Naive thymus-derived CD8-positive, alpha-beta T cell (primary cell): ENCODE measurements around the gene DNAJC5. TPM values are rescaled to one million over a fixed set of nuclear protein-coding genes. Genes with fewer than 3 reads are reported as not detected.
"Not testable (repeated sequence)": the region's sequence is repeated elsewhere in the genome, so short reads cannot be mapped to it uniquely, and the experiment has no call there.

Experiments
- ATAC-seq, 2 donors: fragments of 150-1000 bp; cut with Tn5 transposase in 1 of 2; sonication (Bioruptor Pico), chemical (Tn5 transposase) in 1 of 2; 1 replicate in 1 of 2; 2 replicates in 1 of 2; pipeline ENCODE4 v1.10.0; 2021; ENCODE audit warnings: mild to moderate bottlenecking in 2 of 2, moderate library complexity in 2 of 2
- POLR2A ChIA-PET: fragments of 350-600 bp; sonication (Branson Sonifier 250); formaldehyde crosslinking; loops from one replicate; lab custom pipeline; 2021; ENCODE audit warnings: antibody characterized with exemption; lab: Charles Lee
- DNase-seq, 10 donors: peaks; one replicate each; pipeline versions ENCODE4 v3.0.0 to v3.0.0-alpha.2; 2020 to 2022
- H3K27ac Mint-ChIP-seq, 10 donors: one replicate each; pipeline ENCODE4 v1.8.0; 2020 to 2022; ENCODE audit warnings: mild to moderate bottlenecking in 10 of 10, mixed read lengths in 10 of 10, moderate library complexity in 4 of 10, inconsistent platforms in 1 of 10
- H3K27me3 Mint-ChIP-seq, 5 donors: one replicate each; pipeline ENCODE4 v1.8.0; 2021 to 2022; ENCODE audit warnings: mixed read lengths in 5 of 5
- H3K36me3 Mint-ChIP-seq, 3 donors: one replicate each; pipeline ENCODE4 v1.8.0; 2020 to 2022; ENCODE audit warnings: mixed read lengths in 3 of 3, mild to moderate bottlenecking in 2 of 3, inconsistent platforms in 1 of 3
- H3K4me1 Mint-ChIP-seq, 4 donors: one replicate each; pipeline ENCODE4 v1.8.0; 2021 to 2022; ENCODE audit warnings: mixed read lengths in 4 of 4
- H3K4me3 Mint-ChIP-seq, 10 donors: one replicate each; pipeline ENCODE4 v1.8.0; 2020 to 2022; ENCODE audit warnings: mild to moderate bottlenecking in 10 of 10, mixed read lengths in 10 of 10, moderate library complexity in 6 of 10, inconsistent platforms in 1 of 10
- H3K9me3 Mint-ChIP-seq, 9 donors: one replicate each; pipeline ENCODE4 v1.8.0; 2020 to 2022; ENCODE audit warnings: mixed read lengths in 9 of 9, mild to moderate bottlenecking in 3 of 9, inconsistent platforms in 1 of 9, moderate library complexity in 1 of 9
- polyA plus RNA-seq, 3 donors: library from polyadenylated mRNA; unstranded; fragments of 300-500 nt; fragmentation: Illumina TruSeq; gene quantifications; one replicate each; pipeline ENCODE4 v1.2.3, GENCODE V29; 2021
- total RNA-seq, 8 experiments: library from RNA in 2 of 8; stranded (reverse) in 2 of 8; gene quantifications; one replicate each; pipeline ENCODE4 v1.2.3 and lab custom pipeline; 2021 to 2026

DNAJC5 gene
- total and polyA plus RNA-seq, 5 experiments from 2014 or later = 4.7 to 52.9 (median 7.1) TPM

- POLR2A ChIA-PET = interaction anchor here (1.0 to 1.5 kb wide), 2 partner anchors 10 to 13 kb away, joined by 3 to 4 read pairs; partner anchors contain the start of gene UCKL1
- peaks cover 19 to 37% (median 30%) of the 10 kb centered on the region in 4 donors for H3K4me1 Mint-ChIP-seq
- DNase-seq = peak; percentile 27 to 79 (median 44)
- peak within 1 kb of the TSS; percentile 76 to 91 (median 84) for H3K4me3 Mint-ChIP-seq
- peak; percentile 41 to 47 for ATAC-seq
- peaks cover 0 to 15% (median 0%) of the 10 kb centered on the region in 3 donors for H3K36me3 Mint-ChIP-seq
- peaks cover 0 to 3% (median 0%) of the 10 kb centered on the region in 9 donors for H3K9me3 Mint-ChIP-seq
- H3K27me3 Mint-ChIP-seq = no peaks in the 10 kb centered on the region
- peak within 1 kb of the TSS; percentile 71 to 92 (median 88) for H3K27ac Mint-ChIP-seq
Measured at GRCh38 chr20:63969838-63970713, 75.2 kb downstream of the DNAJC5 start, which contains the start of gene ZNF512B. TSS of gene ZNF512B (minus strand) at chr20:63969930. CDS start at chr20:63967950, 1,980 bp downstream.

GRCh38 chr20:63970714-63971431, 75.9 kb downstream of the DNAJC5 start:
- ATAC-seq (no peak), DNase-seq (no peak)
- Mint-ChIP-seq H3K4me1 (peaks cover 19 to 39% (median 30%) of the 10 kb centered on the region in 4 donors), H3K4me3 (peak overlapping the region; percentile 67 to 88 (median 70)), H3K9me3 (peaks cover 0 to 2% (median 0%) of the 10 kb centered on the region in 9 donors), H3K36me3 (peaks cover 0 to 16% (median 0%) of the 10 kb centered on the region in 3 donors), H3K27me3 (no peaks in the 10 kb centered on the region), H3K27ac (peak overlapping the region in 8 of 10 donors; percentile 2 to 90 (median 70))
- POLR2A ChIA-PET = interaction anchor here (0.7 to 1.5 kb wide), 4 partner anchors 9 to 194 kb away, joined by 3 to 8 read pairs (median 4); partner anchors contain the start of gene UCKL1

DNA sequence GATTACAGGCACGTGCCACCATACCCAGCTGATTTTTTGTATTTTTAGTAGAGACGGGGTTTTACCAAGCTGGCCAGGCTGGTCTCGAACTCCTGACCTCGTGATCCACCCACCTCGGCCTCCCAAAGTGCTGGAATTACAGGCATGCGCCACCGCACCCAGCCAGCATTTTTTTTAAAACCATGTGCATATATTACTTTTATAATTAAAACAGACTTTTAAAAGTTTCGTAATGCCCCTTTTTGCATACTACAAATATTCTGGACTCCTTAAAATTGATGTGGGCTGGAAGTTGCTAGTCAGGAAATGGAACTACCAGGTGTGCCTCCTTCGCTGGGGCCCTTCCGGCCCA, 77.0 kb downstream of the DNAJC5 start:
- not testable (repeated sequence) for ATAC-seq, DNase-seq, H3K27me3 Mint-ChIP-seq, H3K9me3 Mint-ChIP-seq
- peaks cover 27 to 50% (median 38%) of the 10 kb centered on the region in 4 donors for H3K4me1 Mint-ChIP-seq
- peaks cover 0 to 26% (median 0%) of the 10 kb centered on the region in 3 donors for H3K36me3 Mint-ChIP-seq
- peak overlapping the region in 3 of 10 donors; percentile 24 to 88 (median 36) for H3K4me3 Mint-ChIP-seq
- POLR2A ChIA-PET = interaction anchor here (0.5 to 0.8 kb wide), 5 partner anchors 11 to 1172 kb away, joined by 3 to 8 read pairs (median 4); partner anchors contain the start of gene UCKL1
- peak overlapping the region in 3 of 10 donors; percentile 43 to 56 (median 53) for H3K27ac Mint-ChIP-seq

- H3K4me1 Mint-ChIP-seq = peaks cover 28 to 56% (median 44%) of the 10 kb centered on the region in 4 donors
- H3K27me3 Mint-ChIP-seq = no peaks in the 10 kb centered on the region
- ATAC-seq (no peak), DNase-seq (no peak)
- no peaks in the 10 kb centered on the region for H3K9me3 Mint-ChIP-seq
- H3K36me3 Mint-ChIP-seq = peaks cover 0 to 27% (median 0%) of the 10 kb centered on the region in 3 donors
- POLR2A ChIA-PET = interaction anchor here (0.5 to 2.1 kb wide), 5 partner anchors 11 to 1173 kb away, joined by 3 to 6 read pairs (median 4); partner anchors contain the start of gene UCKL1
- peak overlapping the region in 3 of 10 donors; percentile 24 to 88 (median 31) for H3K4me3 Mint-ChIP-seq
- peak overlapping the region in 8 of 10 donors; percentile 8 to 87 (median 48) for H3K27ac Mint-ChIP-seq
Measured at GRCh38 chr20:63972312-63973159, 77.6 kb downstream of the DNAJC5 start.

GRCh38 chr20:63973160-63973479, 78.2 kb downstream of the DNAJC5 start:
- no peaks in the 10 kb centered on the region for H3K27me3 Mint-ChIP-seq
- no peak overlapping the region for H3K4me3 Mint-ChIP-seq
- H3K4me1 Mint-ChIP-seq = peaks cover 33 to 61% (median 49%) of the 10 kb centered on the region in 4 donors
- H3K27ac Mint-ChIP-seq = peak overlapping the region in 8 of 10 donors; percentile 10 to 87 (median 50)
- no peaks in the 10 kb centered on the region for H3K9me3 Mint-ChIP-seq
- POLR2A ChIA-PET = interaction anchor here (1.0 to 2.1 kb wide), 3 partner anchors 9 to 452 kb away, joined by 3 to 6 read pairs (median 4); partner anchors contain the start of gene UCKL1
- DNase-seq = no peak
- H3K36me3 Mint-ChIP-seq = peaks cover 0 to 27% (median 0%) of the 10 kb centered on the region in 3 donors
- no peak for ATAC-seq

DNA sequence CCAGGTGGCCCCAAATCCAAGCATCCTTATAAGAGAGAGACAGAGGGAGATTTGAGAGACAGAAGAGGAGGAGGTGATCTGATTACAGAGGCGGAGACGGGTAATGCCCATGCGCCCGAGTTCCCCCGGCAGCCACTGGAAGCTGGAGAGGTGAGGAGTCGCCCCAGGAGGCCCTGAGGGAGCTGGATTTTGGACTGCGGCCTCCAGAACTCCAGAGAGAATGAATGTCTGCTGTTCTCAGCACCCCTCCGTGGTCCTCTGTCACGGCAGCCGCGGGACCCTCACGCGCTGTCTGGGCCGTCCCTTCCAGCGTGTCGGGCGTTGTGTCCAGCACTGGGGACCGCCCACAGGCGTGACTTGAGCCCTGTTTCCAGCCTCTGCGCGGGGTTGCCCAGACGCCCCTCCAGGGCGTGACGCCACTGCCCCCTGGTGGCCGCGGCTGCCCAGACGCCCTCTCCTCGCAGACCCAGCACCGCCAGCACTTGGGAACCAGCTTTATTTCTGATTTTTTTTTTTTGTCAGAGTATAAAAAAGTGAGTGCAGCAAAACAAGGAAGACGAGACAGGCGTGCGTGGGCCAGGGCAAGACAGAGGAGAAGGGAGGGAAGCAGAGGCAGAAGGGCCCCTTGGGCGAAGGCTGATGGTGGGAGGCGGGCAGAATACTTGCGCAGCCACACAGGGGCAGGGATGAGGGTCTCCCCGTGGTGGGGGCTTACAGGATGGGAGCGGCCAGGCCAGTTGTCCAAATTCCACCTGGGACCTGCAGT, 78.9 kb downstream of the DNAJC5 start:
- POLR2A ChIA-PET = interaction anchor here (0.6 to 2.1 kb wide), 8 partner anchors 10 to 453 kb away, joined by 3 to 8 read pairs (median 4); partner anchors contain the start of genes DNAJC5, TPD52L2 and UCKL1
- Mint-ChIP-seq H3K27ac (peak overlapping the region in 9 of 10 donors; percentile 30 to 83 (median 71)), H3K4me1 (peaks cover 29 to 58% (median 47%) of the 10 kb centered on the region in 4 donors), H3K4me3 (peak overlapping the region in 3 of 10 donors; percentile 3 to 37 (median 14)), H3K36me3 (peaks cover 0 to 27% (median 0%) of the 10 kb centered on the region in 3 donors), H3K27me3 (no peaks in the 10 kb centered on the region), H3K9me3 (no peaks in the 10 kb centered on the region)
- peak; percentile 57 to 62 for ATAC-seq
- DNase-seq = peak; percentile 57 to 89 (median 77)

DNA sequence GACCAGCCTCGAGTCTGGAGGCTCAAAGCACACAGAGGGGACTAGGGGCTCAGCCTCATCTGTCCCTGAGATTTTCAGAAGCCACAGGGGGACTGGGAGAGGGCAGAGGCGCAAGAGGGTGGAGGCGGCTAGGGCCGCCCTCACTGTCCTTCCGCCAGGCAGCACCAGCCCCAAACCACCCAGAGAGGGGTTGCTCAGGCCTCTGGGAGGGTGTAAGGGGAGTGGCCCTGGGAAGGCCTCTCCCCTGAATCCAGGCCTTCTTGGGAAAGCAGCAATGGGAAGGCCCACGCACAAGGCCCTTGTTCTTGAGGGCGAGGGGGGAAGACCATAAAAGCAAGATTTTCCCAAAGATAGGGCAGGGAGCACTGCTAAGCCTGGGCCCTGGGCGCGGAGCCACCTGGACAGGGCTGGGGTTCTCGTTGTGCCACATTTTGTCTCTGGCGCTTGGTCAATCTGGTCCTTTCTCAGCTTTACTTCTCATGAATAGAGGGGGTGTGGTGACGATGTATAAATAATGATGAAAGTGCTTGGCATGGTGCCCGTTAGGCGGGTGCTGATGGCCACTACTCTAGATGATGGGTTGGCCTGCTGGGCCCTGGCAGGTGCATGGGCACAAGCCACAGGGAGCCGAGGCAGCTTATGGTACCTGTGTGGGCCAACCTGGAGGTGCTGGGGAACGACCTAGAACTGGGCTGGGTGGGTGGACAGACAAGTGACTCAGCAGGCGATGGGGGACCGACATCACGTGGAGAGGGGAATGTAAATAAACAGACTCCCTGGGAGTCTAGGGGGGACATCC, 79.7 kb downstream of the DNAJC5 start:
- POLR2A ChIA-PET = interaction anchor here (0.6 to 2.1 kb wide), 5 partner anchors 18 to 453 kb away, joined by 3 to 8 read pairs (median 5); partner anchors contain the start of genes TPD52L2 and UCKL1
- no peak for ATAC-seq
- H3K4me1 Mint-ChIP-seq = peaks cover 26 to 57% (median 44%) of the 10 kb centered on the region in 4 donors
- no peaks in the 10 kb centered on the region for H3K9me3 Mint-ChIP-seq
- DNase-seq = no peak
- peaks cover 0 to 27% (median 0%) of the 10 kb centered on the region in 3 donors for H3K36me3 Mint-ChIP-seq
- H3K27me3 Mint-ChIP-seq = no peaks in the 10 kb centered on the region
- peak overlapping the region in 1 of 10 donors; percentile 14 for H3K4me3 Mint-ChIP-seq
- peak overlapping the region in 7 of 10 donors; percentile 21 to 83 (median 72) for H3K27ac Mint-ChIP-seq

- peaks cover 0 to 27% (median 0%) of the 10 kb centered on the region in 3 donors for H3K36me3 Mint-ChIP-seq
- H3K9me3 Mint-ChIP-seq, H3K27me3 Mint-ChIP-seq, ATAC-seq, DNase-seq, POLR2A ChIA-PET: not testable (repeated sequence)
- H3K4me3 Mint-ChIP-seq = peak overlapping the region in 9 of 10 donors; percentile 6 to 88 (median 49)
- peaks cover 38 to 66% (median 57%) of the 10 kb centered on the region in 4 donors for H3K4me1 Mint-ChIP-seq
- peak overlapping the region in 7 of 10 donors; percentile 39 to 89 (median 75) for H3K27ac Mint-ChIP-seq
Measured at GRCh38 chr20:63976511-63976910, 81.6 kb downstream of the DNAJC5 start.

- H3K27me3 Mint-ChIP-seq = no peaks in the 10 kb centered on the region
- DNase-seq (no peak), ATAC-seq (no peak)
- H3K9me3 Mint-ChIP-seq = no peaks in the 10 kb centered on the region
- H3K36me3 Mint-ChIP-seq = peaks cover 0 to 29% (median 0%) of the 10 kb centered on the region in 3 donors
- H3K27ac Mint-ChIP-seq = peak overlapping the region; percentile 19 to 92 (median 82)
- H3K4me3 Mint-ChIP-seq = peak overlapping the region in 9 of 10 donors; percentile 80 to 93 (median 84)
- H3K4me1 Mint-ChIP-seq = peaks cover 40 to 73% (median 60%) of the 10 kb centered on the region in 4 donors
- POLR2A ChIA-PET = interaction anchor here (0.8 to 1.3 kb wide), 2 partner anchors 61 to 76 kb away, joined by 3 read pairs; no protein-coding TSS in a partner anchor
Measured at GRCh38 chr20:63976980-63977738, 82.2 kb downstream of the DNAJC5 start.
